GM18505 (cell line): ENCODE results near the gene SMIM44.

Source experiments
- ATAC-seq: cut with Tn5 transposase; IDR thresholded peaks from one replicate; pipeline ENCODE4 v1.9.1; 2021; ENCODE audit not compliant: unreplicated experiment
- POLR2A ChIP-seq: IDR thresholded peaks from 4 replicates; pipeline ENCODE4 v1.6.1; 2011; ENCODE audit warnings: borderline replicate concordance; ENCODE audit not compliant: insufficient read depth, insufficient read length; ENCODE audit errors: extremely low read depth

Gene SMIM44

GRCh38 chr19:3470500-3471128 lies 12.6 kb downstream of the SMIM44 start:
- no peak for TF ChIP-seq POLR2A
- no peak for ATAC-seq

- no peak for TF ChIP-seq POLR2A
Measured at GRCh38 chr19:3469638-3470499, 13.4 kb downstream of the SMIM44 start.

GRCh38 chr19:3468211-3468610 lies 15.0 kb downstream of the SMIM44 start:
- no peak for ATAC-seq
- TF ChIP-seq POLR2A, result no peak

More at GRCh38 chr19:3469638-3470499, 13.4 kb downstream of the SMIM44 start:
- no peak for ATAC-seq

- TF ChIP-seq POLR2A, result no peak
- no peak for ATAC-seq
Measured at GRCh38 chr19:3467437-3468198, 15.6 kb downstream of the SMIM44 start.

- no peak for TF ChIP-seq POLR2A
- no peak for ATAC-seq
Measured at GRCh38 chr19:3466635-3467034, 16.6 kb downstream of the SMIM44 start.

GRCh38 chr19:3465552-3465951 lies 17.7 kb downstream of the SMIM44 start:
- no peak for ATAC-seq
- no peak for TF ChIP-seq POLR2A

- no peak for TF ChIP-seq POLR2A
- no peak for ATAC-seq
Measured at GRCh38 chr19:3464587-3465235, 18.5 kb downstream of the SMIM44 start.

GRCh38 chr19:3463714-3464586 lies 19.3 kb downstream of the SMIM44 start:
- TF ChIP-seq POLR2A, result no peak
- no peak for ATAC-seq

- ATAC-seq, result no peak
- no peak for TF ChIP-seq POLR2A
Measured at GRCh38 chr19:3462991-3463713, 20.1 kb downstream of the SMIM44 start.

- no peak for TF ChIP-seq POLR2A
- no peak for ATAC-seq
Measured at GRCh38 chr19:3459965-3460582, 23.2 kb downstream of the SMIM44 start.
